ENCODE results near the gene RHOBTB1. TPM values are rescaled to one million over a fixed set of nuclear protein-coding genes. Genes with fewer than 3 reads are reported as not detected.
"Not testable (repeated sequence)": the region's sequence is repeated elsewhere in the genome, so short reads cannot be mapped to it uniquely, and the experiment has no call there.

Gene RHOBTB1
- total RNA-seq, 2 donors from 2014 or later = 14.3 to 15.4 TPM

DNA sequence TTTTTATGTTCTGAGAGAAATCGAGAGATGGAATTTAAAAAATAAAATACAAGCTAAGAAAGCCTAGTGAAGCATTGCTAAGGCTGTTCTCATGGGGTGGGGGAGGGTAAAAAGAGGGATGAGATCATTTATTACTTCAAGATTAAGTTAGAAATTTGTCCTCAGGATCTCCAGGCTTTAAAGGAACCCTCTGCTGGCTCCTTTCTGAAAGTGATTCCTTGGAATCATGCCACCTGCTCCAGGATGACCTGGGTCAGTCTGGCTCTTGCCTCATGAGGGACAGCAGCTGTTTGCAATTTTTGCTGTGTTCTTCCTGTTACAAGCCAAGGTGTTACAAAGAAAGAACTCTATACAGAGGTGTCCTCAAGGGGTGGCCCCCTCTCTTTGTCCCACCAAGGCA is 95.9 kb downstream of the RHOBTB1 start:
- DNase-seq (ENCODE audit: low spot score) = no peak
- intact Hi-C loops (cut with DNase I) = no loop called here

- intact Hi-C loops (cut with DNase I) = no loop called here
Observed at GRCh38 chr10:60846173-60846572, 97.8 kb downstream of the RHOBTB1 start.

DNA sequence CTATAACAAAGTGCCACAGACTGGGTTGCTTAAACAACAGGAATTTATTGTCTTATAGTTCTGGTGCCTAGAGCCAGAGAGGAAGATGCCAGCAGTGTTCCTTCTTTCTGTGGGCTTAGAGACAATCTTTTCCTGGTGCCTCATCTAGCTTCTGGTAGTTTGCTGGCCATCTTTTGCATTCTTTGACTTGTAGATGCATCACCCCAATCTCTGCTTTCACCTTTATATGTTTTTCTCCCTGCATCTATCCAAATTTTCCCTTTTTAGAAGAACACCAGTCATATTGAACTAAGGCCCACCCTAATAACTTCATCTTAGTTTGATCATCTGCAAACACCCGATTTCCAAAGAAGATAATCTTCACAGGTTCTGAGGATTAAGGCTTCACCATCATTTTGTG is 98.9 kb downstream of the RHOBTB1 start:
- intact Hi-C loops (cut with DNase I) = no loop called here
- no peak for DNase-seq (ENCODE audit: low spot score)

More at GRCh38 chr10:60846173-60846572, 97.8 kb downstream of the RHOBTB1 start:
- no peak for DNase-seq (ENCODE audit: low spot score)

- no peak for DNase-seq (ENCODE audit: low spot score)
Observed at GRCh38 chr10:60842694-60843093, 101.3 kb downstream of the RHOBTB1 start.

GRCh38 chr10:60841227-60841626 is 102.8 kb downstream of the RHOBTB1 start:
- intact Hi-C loops (cut with DNase I) = not testable (repeated sequence)

More at GRCh38 chr10:60842694-60843093, 101.3 kb downstream of the RHOBTB1 start:
- intact Hi-C loops (cut with DNase I) = no loop called here

DNA sequence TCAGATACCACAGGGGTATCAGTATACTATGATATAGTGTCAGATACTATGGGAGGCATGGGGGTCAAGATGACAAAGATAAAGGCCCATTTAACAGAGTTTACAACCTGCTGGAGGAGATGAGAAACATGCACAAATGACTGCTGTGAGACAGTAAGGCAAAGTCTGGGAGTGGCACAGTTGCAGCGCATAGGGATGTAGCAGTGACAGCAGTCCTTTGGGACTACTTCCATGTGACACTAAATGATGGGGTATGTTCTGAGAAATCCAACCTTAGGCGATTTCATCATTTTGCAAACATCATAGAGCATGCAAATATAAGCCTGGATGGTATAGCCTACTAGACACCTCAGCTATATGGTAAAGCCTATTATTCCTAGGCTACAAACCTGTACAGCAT is 108.9 kb downstream of the RHOBTB1 start:
- intact Hi-C loops (cut with DNase I) = no loop called here

More at GRCh38 chr10:60841227-60841626, 102.8 kb downstream of the RHOBTB1 start:
- DNase-seq (ENCODE audit: low spot score) = not testable (repeated sequence)

GRCh38 chr10:60834401-60834800 is 109.6 kb downstream of the RHOBTB1 start:
- DNase-seq (ENCODE audit: low spot score) = no peak
- intact Hi-C loops (cut with DNase I) = no loop called here

More for the DNA sequence above, 108.9 kb downstream of the RHOBTB1 start:
- no peak for DNase-seq (ENCODE audit: low spot score)

DNA sequence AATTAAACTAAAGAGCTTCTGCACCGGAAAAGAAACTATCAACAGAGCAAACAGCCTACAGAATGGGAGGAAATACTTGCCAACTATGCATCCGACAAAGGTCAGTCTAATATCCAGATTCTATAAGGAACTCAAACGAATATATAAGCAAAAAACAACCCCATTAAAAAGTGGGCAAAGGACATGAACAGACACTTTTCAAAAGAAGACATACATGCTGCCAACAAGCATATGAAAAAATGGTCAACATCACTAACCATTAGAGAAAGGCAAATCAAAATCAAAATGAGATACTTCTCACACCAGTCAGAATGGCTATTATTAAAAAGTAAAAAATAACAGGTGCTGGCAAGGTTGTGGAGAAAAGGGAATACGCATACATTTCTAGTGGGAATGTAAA is 111.8 kb downstream of the RHOBTB1 start:
- intact Hi-C loops (cut with DNase I); DNase-seq (ENCODE audit: low spot score): not testable (repeated sequence)

- no peak for DNase-seq (ENCODE audit: low spot score)
- intact Hi-C loops (cut with DNase I) = no loop called here
Observed at GRCh38 chr10:60828489-60828852, 115.5 kb downstream of the RHOBTB1 start.

DNA sequence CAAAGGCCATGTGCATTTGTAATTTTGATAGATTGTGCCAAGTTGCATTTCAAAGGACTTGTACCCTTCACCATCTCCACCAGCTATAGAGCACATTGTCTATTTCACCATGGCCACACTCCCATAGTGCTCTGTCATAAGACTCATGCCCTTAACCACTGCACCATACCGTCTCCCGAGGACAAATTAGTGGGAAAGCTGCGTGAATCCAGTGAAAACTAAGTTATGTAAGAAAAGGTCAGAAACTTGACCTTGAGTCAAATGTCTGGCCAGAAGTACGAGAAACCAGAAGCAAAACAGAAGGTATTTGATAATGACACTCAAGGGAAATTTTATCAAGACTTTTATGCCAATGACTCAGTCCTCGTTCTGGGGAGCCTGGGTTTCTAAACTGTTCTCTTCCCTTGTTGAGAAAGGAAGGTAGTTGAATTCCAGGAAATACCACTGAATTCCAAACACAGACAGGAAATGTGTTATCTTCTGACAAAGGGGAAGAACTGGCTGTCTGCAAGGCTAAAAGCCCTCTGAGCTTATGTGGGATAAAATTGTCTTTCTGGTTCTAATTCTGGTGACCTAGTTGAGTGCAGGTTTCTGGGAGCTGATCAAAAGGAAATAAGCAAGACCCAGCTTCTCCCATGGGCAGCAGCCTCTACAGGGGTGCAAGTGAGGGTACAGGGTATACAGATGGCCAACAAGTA is 116.0 kb downstream of the RHOBTB1 start:
- no peak for DNase-seq (ENCODE audit: low spot score)
- intact Hi-C loops (cut with DNase I) = no loop called here

- no peak for DNase-seq (ENCODE audit: low spot score)
- intact Hi-C loops (cut with DNase I) = no loop called here
Observed at GRCh38 chr10:60825520-60825919, 118.5 kb downstream of the RHOBTB1 start.

GRCh38 chr10:60823324-60823723 is 120.7 kb downstream of the RHOBTB1 start:
- DNase-seq (ENCODE audit: low spot score) = no peak
- intact Hi-C loops (cut with DNase I) = no loop called here

- no peak for DNase-seq (ENCODE audit: low spot score)
- intact Hi-C loops (cut with DNase I) = no loop called here
Observed at GRCh38 chr10:60822809-60823208, 121.2 kb downstream of the RHOBTB1 start.

DNA sequence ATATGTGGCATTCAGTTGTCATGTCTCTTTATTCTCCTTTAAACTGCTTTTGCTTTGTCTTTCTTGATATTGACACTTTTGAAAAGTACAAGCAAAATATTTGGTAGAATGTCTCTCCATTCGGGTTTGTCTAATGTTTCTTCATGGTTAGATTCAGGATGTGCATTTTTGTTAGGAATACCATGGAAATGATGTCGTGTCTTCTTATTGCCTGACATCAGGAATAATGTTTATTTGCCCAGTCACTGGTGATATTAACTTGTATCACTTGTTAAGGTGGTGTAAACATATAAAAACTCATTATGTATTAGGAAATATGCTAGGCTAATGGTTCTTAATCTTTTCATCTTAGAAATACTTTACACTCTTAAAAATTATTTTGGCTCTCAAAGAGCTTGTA is 122.3 kb downstream of the RHOBTB1 start:
- no peak for DNase-seq (ENCODE audit: low spot score)
- intact Hi-C loops (cut with DNase I) = no loop called here

DNA sequence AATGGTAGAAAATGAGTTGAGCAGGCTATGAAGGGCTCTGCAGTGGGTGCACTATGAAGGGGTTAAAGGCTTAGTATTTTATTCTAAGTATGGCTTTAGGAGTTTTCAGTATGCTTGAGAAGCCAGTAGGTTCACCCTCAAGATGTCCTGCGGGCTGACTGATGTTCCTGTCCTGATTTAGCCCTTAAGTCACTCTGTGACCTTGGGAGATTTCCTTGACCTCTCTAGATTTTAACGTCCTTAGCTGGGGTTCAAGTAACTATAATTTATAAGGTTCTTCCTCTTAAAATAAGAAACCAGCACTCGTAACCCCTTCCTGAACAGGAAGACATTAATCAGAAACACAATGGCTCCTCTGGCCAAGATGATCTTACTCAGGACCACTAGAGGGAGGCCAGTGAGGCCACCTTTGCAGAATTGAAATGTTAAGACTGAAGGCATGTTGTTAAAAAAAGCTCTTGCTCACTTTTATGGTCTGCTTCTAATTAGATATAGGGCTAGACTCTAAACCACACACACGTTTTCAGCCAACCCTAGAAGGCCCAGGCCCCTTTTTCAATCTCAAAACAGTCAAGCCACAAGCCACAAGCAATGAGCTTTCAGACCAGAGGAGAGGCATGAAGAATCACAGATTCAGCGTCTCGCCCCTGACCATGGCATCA is 123.8 kb downstream of the RHOBTB1 start:
- intact Hi-C loops (cut with DNase I) = no loop called here
- no peak for DNase-seq (ENCODE audit: low spot score)

Other genes starting within 250 kb of the RHOBTB1 start
- gene CDK1, start 165.7 kb downstream of the RHOBTB1 start, total RNA-seq = 1 to 10 TPM; 1.1 to 1.3 TPM